Measurements from ENCODE around the gene AHRR.
"Not testable (repeated sequence)": the region's sequence is repeated elsewhere in the genome, so short reads cannot be mapped to it uniquely, and the experiment has no call there.

The AHRR gene

GRCh38 chr5:478369-478981 is 157.0 kb downstream of the AHRR start:
- no peak for DNase-seq

GRCh38 chr5:478982-479535 is 157.5 kb downstream of the AHRR start:
- DNase-seq, result no peak

GRCh38 chr5:479566-480319 is 158.2 kb downstream of the AHRR start:
- no peak for DNase-seq

GRCh38 chr5:481347-481746 is 159.8 kb downstream of the AHRR start:
- no peak for DNase-seq

- no peak for DNase-seq
Measured at GRCh38 chr5:482021-482420, 160.5 kb downstream of the AHRR start.

- no peak for DNase-seq
Measured at GRCh38 chr5:482506-482905, 161.0 kb downstream of the AHRR start.

GRCh38 chr5:483011-483410 is 161.5 kb downstream of the AHRR start:
- no peak for DNase-seq

GRCh38 chr5:483434-484140 is 162.1 kb downstream of the AHRR start:
- DNase-seq, result no peak

GRCh38 chr5:484556-484955 is 163.0 kb downstream of the AHRR start:
- DNase-seq, result no peak

- no peak for DNase-seq
Measured at GRCh38 chr5:485113-485945, 163.8 kb downstream of the AHRR start.

GRCh38 chr5:485946-486491 is 164.5 kb downstream of the AHRR start:
- no peak for DNase-seq

- not testable (repeated sequence) for DNase-seq
Measured at GRCh38 chr5:486597-486996, 165.1 kb downstream of the AHRR start.
